PC-9 (cell line): ENCODE results near the gene PCGF3. TPM values are rescaled to one million over a fixed set of nuclear protein-coding genes. Genes with fewer than 3 reads are reported as not detected.

ENCODE experiments used
- BruUV-seq: library from RNA; stranded (reverse); fragments of 400-500 nt; replicated peaks from 2 replicates; lab custom pipeline; 2021; lab: Mats Ljungman, UMichigan
- CTCF ChIA-PET: fragments of 300-600 bp; sonication (Branson Sonifier 250); formaldehyde crosslinking; loops from one replicate; lab custom pipeline; 2022; ENCODE audit warnings: antibody characterized with exemption; lab: Charles Lee
- POLR2A ChIA-PET: fragments of 300-600 bp; sonication (Branson Sonifier 250); formaldehyde crosslinking; loops from one replicate; lab custom pipeline; 2022; ENCODE audit warnings: antibody characterized with exemption; ENCODE audit not compliant: unreplicated experiment; lab: Charles Lee
- DNase-seq, 2 experiments: peaks; one replicate each; pipeline versions ENCODE4 v3.0.0 to v3.0.0-alpha.2; 2015 to 2022; ENCODE audit warnings: mixed read lengths in 1 of 2
- H2AFZ ChIP-seq: fragments of 200-600 bp; sonication (generic); 2 replicates; pipeline ENCODE4 v1.8.1; 2017; ENCODE audit warnings: antibody characterized with exemption
- H3F3A ChIP-seq: fragments of 200-600 bp; sonication (generic); 2 replicates; pipeline ENCODE4 v1.8.1; 2017; ENCODE audit warnings: antibody characterized with exemption, mild to moderate bottlenecking, low read depth; ENCODE audit not compliant: insufficient read depth
- H3K27ac ChIP-seq: fragments of 200-600 bp; sonication (generic); 2 replicates; pipeline ENCODE4 v1.6.1; 2016; ENCODE audit warnings: mixed run types
- H3K27me3 ChIP-seq: fragments of 200-600 bp; sonication (generic); 2 replicates; pipeline ENCODE4 v1.6.1; 2016; ENCODE audit warnings: low read depth, mixed run types; ENCODE audit not compliant: insufficient read depth
- H3K36me3 ChIP-seq: fragments of 200-600 bp; sonication (generic); 2 replicates; pipeline ENCODE4 v1.6.1; 2016; ENCODE audit warnings: low read depth, mixed run types
- H3K4me1 ChIP-seq: fragments of 200-600 bp; sonication (generic); replicated peaks from 2 replicates; pipeline ENCODE4 v1.6.1; 2016; ENCODE audit warnings: mixed run types; ENCODE audit not compliant: insufficient read depth
- H3K4me2 ChIP-seq: fragments of 200-600 bp; sonication (generic); 2 replicates; pipeline ENCODE4 v1.6.1; 2017; ENCODE audit warnings: mixed run types
- H3K4me3 ChIP-seq: fragments of 200-600 bp; sonication (generic); 2 replicates; pipeline ENCODE4 v1.6.1; 2016; ENCODE audit warnings: mixed run types
- H3K79me2 ChIP-seq: fragments of 200-600 bp; sonication (generic); 2 replicates; pipeline ENCODE4 v1.6.1; 2017; ENCODE audit warnings: low read depth, mixed run types
- H3K9me2 ChIP-seq: fragments of 200-600 bp; sonication (generic); 2 replicates; pipeline ENCODE4 v1.8.1; 2017; ENCODE audit warnings: mild to moderate bottlenecking; ENCODE audit not compliant: insufficient read depth
- H3K9me3 ChIP-seq: fragments of 200-600 bp; sonication (generic); 2 replicates; pipeline ENCODE4 v1.8.1; 2016; ENCODE audit warnings: low read depth; ENCODE audit not compliant: insufficient read depth
- H4K20me1 ChIP-seq: fragments of 200-600 bp; sonication (generic); 2 replicates; pipeline ENCODE4 v1.8.1; 2017; ENCODE audit not compliant: insufficient read depth
- EZH2 ChIP-seq: fragments of 200-600 bp; sonication (generic); IDR thresholded peaks from 2 replicates; pipeline ENCODE4 v1.8.0; 2017; ENCODE audit warnings: antibody characterized with exemption, low read depth
- intact Hi-C: fragments of 100-400 bp; cut with micrococcal nuclease; formaldehyde crosslinking; loops from one replicate; pipeline ENCODE4 v1.10.0; 2022; ENCODE audit not compliant: unreplicated experiment
- total RNA-seq: library from RNA; stranded (reverse); gene quantifications from 2 replicates; pipeline ENCODE4 v1.2.3, GENCODE V29; 2021
- TF ChIP-seq, protein P1 (sequence below): fragments of 200-600 bp; sonication (generic); conservative IDR thresholded peaks from 2 replicates; pipeline ENCODE4 v1.6.1; 2017; ENCODE audit warnings: mixed run types, antibody characterized with exemption, mild to moderate bottlenecking, moderate library complexity

The PCGF3 gene
- total RNA-seq, 1 experiment from 2014 or later: 60.8 TPM

DNA sequence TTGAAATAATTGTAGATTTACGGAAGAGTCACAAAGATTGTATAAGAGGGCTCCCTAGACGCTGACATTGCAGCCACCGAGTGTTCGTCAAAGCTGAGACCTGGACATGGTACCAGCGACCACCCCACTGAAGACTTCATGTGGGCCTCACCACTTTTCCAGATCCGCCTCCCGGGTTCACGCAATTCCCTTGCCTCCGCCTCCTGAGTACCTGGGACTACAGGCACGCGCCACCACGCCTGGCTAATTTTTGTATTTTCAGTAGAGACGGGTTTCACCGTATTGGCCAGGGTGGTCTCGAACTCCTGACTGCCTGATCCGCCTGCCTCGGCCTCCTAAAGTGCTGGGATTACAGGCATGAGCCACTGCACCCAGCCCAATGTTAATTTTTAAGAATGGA, 90.6 kb downstream of the PCGF3 start:
- H2AFZ ChIP-seq: no peak overlapping the region
- H3K4me3 ChIP-seq: no peak overlapping the region
- DNase-seq: no peak
- peaks cover 19% of the 10 kb centered on the region for H3K4me1 ChIP-seq
- H3F3A ChIP-seq: peaks cover 22% of the 10 kb centered on the region
- no peak for TF ChIP-seq EZH2
- TF ChIP-seq, protein P1, sequence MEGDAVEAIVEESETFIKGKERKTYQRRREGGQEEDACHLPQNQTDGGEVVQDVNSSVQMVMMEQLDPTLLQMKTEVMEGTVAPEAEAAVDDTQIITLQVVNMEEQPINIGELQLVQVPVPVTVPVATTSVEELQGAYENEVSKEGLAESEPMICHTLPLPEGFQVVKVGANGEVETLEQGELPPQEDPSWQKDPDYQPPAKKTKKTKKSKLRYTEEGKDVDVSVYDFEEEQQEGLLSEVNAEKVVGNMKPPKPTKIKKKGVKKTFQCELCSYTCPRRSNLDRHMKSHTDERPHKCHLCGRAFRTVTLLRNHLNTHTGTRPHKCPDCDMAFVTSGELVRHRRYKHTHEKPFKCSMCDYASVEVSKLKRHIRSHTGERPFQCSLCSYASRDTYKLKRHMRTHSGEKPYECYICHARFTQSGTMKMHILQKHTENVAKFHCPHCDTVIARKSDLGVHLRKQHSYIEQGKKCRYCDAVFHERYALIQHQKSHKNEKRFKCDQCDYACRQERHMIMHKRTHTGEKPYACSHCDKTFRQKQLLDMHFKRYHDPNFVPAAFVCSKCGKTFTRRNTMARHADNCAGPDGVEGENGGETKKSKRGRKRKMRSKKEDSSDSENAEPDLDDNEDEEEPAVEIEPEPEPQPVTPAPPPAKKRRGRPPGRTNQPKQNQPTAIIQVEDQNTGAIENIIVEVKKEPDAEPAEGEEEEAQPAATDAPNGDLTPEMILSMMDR: no peak
- H3K36me3 ChIP-seq: no peaks in the 10 kb centered on the region
- H4K20me1 ChIP-seq: no peaks in the 10 kb centered on the region
- POLR2A ChIA-PET: no interaction called here
- no peak overlapping the region for H3K4me2 ChIP-seq
- H3K79me2 ChIP-seq: no peaks in the 10 kb centered on the region
- CTCF ChIA-PET: no interaction called here
- H3K27me3 ChIP-seq: no peaks in the 10 kb centered on the region
- H3K9me2 ChIP-seq: no peaks in the 10 kb centered on the region
- BruUV-seq: no TSS peak
- H3K27ac ChIP-seq: no peak overlapping the region
- intact Hi-C loops: no loop called here
- H3K9me3 ChIP-seq: no peaks in the 10 kb centered on the region

DNA sequence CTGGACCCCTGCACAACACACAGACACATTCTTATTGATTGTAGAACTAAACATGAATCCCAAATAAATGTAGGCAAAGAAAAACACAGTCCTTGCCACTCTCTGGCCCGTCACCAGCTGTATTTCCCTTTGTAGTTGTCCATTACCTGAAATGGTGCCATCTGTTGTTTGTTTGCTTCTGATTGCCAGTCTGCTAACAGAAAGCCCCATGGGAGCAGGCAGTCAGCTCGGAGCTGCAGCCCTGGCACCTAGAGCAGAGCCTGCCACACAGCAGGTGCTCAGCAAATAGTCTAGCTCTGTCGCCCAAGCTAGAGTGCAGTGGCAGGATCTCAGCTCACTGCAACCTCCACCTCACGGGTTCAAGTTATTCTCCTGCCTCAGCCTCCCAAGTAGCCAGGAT, 91.4 kb downstream of the PCGF3 start:
- Histone ChIP-seq H3K9me2 (no peaks in the 10 kb centered on the region), H3F3A (peaks cover 26% of the 10 kb centered on the region)
- intact Hi-C loops: no loop called here

GRCh38 chr4:801436-802124, 95.9 kb downstream of the PCGF3 start:
- Histone ChIP-seq H3K4me1 (peaks cover 28% of the 10 kb centered on the region), H3F3A (peaks cover 30% of the 10 kb centered on the region), H3K27ac (no peak overlapping the region), H3K4me3 (no peak overlapping the region), H3K9me2 (no peaks in the 10 kb centered on the region), H3K27me3 (no peaks in the 10 kb centered on the region), H3K4me2 (no peak overlapping the region), H4K20me1 (no peaks in the 10 kb centered on the region), H3K79me2 (no peaks in the 10 kb centered on the region), H3K9me3 (no peaks in the 10 kb centered on the region), H3K36me3 (no peaks in the 10 kb centered on the region), H2AFZ (no peak overlapping the region)
- TF ChIP-seq, protein P1: no peak
- no peak for TF ChIP-seq EZH2
- ChIA-PET CTCF (no interaction called here), POLR2A (no interaction called here)
- no peak for DNase-seq
- no TSS peak for BruUV-seq
- intact Hi-C loops: no loop called here

More for the DNA sequence above, 91.4 kb downstream of the PCGF3 start:
- no peak overlapping the region for H3K4me3 ChIP-seq
- CTCF ChIA-PET: no interaction called here
- TF ChIP-seq EZH2: no peak
- TF ChIP-seq, protein P1: no peak
- no peaks in the 10 kb centered on the region for H4K20me1 ChIP-seq
- H3K9me3 ChIP-seq: no peaks in the 10 kb centered on the region
- H2AFZ ChIP-seq: no peak overlapping the region
- no peaks in the 10 kb centered on the region for H3K36me3 ChIP-seq
- BruUV-seq: no TSS peak
- H3K4me1 ChIP-seq: peaks cover 21% of the 10 kb centered on the region
- no peaks in the 10 kb centered on the region for H3K79me2 ChIP-seq
- DNase-seq: no peak
- POLR2A ChIA-PET: no interaction called here
- no peak overlapping the region for H3K27ac ChIP-seq
- H3K27me3 ChIP-seq: no peaks in the 10 kb centered on the region
- no peak overlapping the region for H3K4me2 ChIP-seq
